NAMALWA (cell line): ENCODE measurements around the gene OSTN.
"Not testable (repeated sequence)": the region's sequence is repeated elsewhere in the genome, so short reads cannot be mapped to it uniquely, and the experiment has no call there.

ENCODE experiments used
- DNase-seq: peaks from one replicate; pipeline ENCODE4 v3.0.0-alpha.2; 2015; ENCODE audit warnings: low spot score

Gene OSTN, protein sequence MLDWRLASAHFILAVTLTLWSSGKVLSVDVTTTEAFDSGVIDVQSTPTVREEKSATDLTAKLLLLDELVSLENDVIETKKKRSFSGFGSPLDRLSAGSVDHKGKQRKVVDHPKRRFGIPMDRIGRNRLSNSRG

DNA sequence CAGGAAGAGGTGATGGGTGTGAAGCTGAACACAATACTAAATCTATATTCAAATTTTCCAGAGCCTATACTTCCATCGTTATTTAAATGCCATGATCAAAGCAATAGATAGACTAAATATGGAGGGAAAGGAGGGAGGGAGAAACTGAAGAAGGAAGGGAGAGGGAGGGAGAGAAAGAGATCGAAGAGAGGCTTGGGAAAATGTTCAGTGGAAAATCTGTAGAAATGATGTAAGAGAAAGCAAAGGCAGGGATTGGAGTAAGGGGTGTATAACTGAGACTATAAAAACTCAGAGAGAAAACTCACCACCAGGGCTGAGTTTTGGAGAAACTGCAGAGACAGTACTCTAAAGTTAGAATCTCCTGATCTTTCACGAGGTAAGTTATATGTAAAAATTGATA lies at the start of gene OSTN:
Gene OSTN, plus strand, starts transcription at position 310 of the 400 bp plus-strand sequence. CDS start 13,292 bp downstream, outside the sequence.
- DNase-seq: no peak

DNA sequence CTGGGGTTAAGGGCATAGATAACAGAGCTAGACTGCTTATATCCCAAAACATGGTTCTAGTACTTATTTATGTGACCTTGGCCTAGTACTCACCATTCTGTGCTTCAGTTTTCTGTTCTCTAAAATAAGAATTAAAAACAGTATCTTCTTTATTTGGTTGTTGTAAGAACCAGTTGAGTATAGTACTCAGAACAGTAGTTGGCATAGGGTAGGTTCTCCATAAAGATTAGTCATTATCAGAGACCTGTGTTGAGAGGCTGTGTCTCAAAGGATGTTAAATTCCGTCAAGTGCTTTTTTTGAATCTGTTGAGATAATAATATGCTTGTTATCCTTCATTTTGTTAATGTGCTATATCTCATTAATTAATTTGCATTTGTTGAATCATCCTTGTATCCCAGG lies 47.4 kb upstream of the OSTN start:
- DNase-seq: no peak

DNA sequence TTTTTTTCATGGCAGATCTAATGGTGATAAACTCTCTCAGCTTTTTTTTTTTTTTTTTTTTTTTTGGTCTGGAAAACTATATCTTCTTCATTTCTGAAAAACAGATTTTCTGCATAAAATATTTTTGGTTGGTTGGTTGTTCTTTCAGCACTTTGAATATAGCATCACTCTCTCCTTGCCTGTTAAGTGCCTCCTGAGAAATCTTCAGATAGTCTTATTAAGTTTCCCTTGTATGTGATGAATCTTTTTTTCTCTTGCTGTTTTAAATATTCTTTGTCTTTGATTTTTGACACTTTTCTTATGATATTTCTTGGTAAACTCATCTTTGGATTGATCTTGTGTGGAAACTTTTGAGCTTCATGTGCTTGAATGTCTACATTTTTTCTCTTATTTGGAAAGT lies 44.2 kb upstream of the OSTN start:
- no peak for DNase-seq

DNA sequence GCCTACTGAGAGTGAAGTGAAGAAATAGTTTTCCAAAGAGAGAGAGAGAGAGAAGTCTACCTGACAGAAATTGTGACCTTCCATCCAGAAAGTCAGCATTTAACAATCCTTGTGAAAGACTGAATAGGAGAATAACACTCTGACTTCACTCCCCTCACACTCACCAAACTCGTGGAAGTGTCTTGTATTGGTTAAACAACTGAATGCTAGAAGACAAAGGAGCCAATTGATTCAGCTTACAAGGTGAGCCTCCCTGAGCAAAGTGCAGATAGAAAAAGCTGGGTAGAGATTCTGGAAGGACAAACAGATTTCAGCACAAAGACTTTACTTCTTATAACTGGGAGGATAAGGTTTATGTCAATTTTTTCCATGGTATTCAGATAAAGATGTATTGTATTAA lies 40.8 kb upstream of the OSTN start:
- DNase-seq: no peak

DNA sequence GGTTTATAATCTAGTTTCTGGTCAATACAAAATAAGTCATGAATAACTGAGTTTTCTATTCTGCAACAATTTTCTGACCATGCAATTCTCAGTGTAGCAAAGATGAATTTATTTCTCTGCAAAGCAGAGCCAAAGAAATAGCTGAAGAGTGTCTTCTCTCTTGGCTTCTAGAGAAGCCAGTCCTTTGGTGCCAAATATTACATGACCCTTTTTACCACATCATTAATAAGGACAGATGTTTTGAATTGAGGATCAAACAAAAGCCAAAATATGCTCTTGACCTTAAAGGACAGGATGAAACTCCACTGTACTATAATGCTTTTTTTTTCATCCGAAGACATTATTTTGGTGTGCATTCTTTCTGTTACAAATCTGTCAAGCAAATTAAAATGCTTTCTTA lies 40.2 kb upstream of the OSTN start:
- no peak for DNase-seq

DNA sequence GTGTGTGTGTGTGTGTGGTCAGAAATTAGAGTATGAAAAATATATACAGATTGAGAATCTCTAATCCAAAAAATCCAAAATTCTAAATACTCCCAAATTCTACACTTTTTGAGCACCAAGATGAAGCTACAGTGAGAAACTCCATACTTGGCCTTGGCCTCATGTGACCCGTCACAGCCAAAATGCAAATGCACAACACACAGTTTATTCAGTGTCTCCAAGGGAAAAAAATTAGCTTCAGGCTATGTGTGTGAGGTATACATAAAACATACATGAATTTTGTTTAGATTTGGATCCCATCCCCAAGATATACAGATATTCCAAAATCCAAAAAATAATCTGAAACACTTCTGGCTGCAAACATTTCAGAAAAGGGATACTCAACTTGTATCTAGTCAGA lies 33.2 kb upstream of the OSTN start:
- no peak for DNase-seq

DNA sequence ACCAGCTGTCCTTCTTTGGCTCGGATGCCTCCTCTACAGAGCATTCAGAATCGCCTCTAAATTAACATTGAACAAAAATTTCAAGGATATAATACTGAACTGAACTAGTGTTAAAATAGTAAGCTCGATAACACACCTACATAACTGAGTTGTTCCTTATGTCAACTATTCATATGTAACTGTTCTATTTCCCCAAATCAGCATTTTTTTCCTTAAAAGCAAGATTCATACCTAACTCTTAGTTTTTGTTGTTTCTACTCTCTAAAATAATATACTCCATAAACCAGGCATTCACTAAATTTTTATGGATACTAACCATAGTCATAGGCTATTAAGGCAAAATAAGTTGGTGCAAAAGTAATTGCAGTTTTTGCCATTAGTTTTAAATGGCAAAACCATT lies 32.7 kb upstream of the OSTN start:
- no peak for DNase-seq

DNA sequence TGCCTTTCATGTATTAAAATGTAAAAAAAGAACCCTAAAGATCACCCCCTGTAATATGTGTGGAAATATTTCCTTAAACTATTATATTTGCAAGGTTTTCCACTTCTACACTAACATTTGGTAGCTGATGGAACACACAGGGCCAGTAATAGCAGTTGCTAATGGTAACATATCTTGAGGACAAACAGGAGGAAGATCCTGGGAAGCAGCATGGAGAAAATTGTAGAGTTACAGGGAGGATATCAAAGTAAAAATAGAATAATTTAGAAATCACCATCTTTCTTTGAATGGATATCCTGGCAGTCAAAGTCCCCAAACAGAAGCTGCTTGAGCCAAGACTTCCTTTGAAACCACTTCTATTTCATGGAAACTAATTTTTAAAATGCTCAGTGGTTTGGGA lies 29.5 kb upstream of the OSTN start:
- no peak for DNase-seq

DNA sequence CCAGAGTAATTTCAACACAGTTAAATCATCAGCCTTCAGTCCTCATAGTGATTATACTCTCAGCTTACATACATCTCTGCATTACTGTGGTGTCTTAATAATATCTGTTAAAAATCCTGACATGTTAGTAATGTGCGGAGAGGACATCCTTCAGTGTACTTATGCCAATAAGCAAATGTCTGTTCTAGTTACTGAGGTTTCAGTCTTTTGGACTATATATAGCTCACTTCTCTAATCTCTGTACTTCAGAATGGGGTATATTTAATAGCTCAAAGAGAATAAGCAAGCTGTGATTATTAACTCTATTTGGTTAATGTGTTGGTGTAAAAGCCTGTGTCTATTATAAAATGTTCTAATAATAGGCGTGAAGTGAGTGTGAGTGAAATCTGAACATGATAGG lies 28.9 kb upstream of the OSTN start:
- DNase-seq: no peak

DNA sequence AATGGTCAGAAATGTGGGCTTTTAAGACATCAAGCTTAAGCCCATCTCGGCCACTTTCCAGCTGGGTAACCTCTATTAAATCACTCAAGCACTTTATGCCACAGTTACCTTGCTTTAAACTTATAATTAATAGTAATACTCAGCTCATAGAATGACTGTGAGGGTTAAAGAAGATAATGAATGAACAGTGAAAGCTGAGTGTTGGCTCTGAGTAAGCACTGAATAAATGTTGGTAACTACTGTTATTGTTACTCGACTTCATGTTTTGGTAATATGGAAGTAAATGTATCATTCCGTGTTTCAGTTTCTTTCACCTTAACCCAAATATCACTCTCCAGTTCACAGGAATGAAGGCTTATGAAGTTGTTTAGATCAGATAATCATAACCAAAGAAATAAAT lies 23.9 kb upstream of the OSTN start:
- DNase-seq: no peak

DNA sequence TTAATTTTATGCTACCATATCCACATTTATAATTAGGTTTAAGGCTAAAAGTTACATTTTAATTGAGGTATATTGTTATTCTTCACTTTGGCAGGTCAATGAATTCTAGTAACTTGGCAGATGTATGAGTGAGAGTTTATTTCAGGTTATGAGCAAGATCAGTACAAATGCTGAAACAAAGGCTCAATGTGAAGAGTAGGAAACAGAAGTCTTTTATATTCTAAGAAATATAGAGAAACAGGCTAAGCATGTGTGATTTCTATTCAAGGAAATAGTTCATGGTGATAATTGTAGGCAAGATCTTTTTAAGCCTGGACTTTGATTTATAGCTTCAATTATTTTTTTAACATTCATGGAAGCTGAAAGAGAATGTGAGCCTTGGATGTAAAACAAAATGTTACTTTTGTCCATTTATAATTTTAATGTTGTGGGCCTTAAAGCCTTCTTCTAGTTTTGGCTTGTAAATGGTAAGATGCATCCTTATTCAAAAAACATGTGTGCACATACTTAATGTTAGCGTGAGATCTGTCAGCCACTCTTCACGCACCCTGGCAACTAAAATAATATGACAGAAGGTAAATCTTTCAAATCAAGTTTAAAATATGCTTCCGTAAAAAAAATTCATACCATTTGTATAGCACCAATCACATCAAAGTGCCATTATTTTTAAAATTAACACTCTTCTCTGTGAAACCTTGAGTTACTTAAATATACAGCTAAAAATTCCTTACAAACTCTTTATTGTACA lies 22.8 kb upstream of the OSTN start:
- DNase-seq: no peak

DNA sequence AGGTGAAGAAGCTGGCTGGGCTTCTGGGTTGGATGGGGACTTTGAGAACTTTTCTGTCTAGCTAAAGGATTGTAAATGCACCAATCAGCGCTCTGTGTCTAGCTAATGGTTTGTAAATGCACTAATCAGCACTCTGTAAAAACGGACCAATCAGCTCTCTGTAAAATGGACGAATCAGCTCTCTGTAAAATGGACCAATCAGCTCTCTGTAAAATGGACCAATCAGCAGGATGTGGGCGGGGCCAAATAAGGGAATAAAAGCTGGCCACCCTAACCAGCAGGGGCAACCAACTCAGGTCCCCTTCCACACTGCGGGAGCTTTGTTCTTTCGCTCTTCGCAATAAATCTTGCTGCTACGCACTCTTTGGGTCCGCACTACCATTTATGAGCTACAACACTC lies 13.7 kb upstream of the OSTN start:
- peak; percentile 24 for DNase-seq

DNA sequence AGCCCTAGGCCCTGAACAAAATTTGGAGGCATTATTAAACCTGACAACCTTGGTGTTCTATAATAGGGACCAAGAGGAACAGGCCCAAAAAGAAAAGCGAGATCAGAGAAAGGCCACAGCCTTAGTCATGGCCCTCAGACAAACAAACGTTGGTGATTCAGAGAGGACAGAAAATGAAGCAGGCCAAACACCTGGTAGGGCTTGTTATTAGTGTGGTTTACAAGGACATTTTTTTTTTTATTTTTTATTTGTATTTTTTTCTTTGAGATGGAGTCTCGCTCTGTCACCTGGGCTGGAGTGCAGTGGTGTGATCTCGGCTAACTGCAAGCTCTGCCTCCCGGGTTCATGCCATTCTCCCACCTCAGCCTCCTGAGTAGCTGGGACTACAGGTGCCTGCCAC lies 10.8 kb upstream of the OSTN start:
- not testable (repeated sequence) for DNase-seq

DNA sequence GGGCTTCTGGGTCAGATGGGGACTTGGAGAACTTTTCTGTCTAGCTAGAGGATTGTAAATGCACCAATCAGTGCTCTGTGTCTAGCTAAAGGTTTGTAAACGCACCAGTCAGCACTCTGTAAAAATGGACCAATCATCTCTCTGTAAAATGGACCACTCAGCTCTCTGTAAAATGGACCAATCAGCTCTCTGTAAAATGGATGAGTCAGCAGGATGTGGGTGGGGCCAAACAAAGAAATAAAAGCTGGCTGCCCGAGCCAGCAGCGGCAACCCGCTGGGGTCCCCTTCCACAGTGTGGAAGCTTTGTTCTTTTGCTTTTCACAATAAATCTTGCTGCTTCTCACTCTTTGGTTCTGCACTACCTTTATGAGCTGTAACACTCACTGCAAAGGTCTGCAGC lies 6.8 kb upstream of the OSTN start:
- DNase-seq: peak; percentile 13

DNA sequence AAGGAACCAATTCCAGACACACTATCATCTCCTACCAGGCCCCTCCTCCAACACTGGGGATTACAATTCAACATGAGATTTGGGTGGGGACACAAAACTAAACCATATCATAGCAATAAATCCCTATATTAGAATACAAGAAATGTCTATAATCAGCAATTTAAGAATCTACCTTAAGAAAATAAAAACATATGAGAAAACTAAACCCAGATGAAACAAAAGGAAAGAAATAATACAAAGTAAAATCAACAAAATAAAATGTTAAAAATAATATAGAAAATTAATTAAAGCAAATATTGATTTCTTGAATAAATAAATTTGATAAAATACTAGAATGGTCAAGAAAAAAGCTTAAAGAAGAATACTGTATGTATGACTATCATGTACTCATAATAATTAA lies 6.1 kb upstream of the OSTN start:
- DNase-seq: no peak

DNA sequence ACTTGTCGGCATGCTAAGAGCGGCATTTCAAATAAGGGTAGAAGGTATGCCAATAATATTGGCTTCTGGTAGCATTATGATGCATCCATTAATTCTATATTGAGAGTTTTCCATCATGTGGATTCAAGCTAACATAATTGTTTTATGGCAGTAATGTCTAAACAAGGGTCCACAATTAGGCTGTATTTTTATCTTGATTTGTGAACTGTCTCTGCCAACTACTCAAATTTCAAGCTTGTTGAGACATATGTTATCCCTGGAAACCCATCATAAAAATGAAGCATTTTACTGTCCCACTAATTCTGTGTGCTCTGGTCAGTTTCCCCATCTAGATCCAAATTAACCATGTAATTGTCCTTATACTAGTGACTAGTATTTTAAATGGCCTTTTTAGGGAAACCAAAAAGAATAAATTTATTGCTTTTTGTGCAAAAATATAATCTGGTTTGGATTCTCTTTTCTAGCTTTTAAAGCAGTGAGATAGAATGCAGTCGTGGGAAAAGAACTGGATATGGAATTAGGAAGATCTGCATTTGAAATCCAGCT lies 1.2 kb upstream of the OSTN start:
- no peak for DNase-seq

DNA sequence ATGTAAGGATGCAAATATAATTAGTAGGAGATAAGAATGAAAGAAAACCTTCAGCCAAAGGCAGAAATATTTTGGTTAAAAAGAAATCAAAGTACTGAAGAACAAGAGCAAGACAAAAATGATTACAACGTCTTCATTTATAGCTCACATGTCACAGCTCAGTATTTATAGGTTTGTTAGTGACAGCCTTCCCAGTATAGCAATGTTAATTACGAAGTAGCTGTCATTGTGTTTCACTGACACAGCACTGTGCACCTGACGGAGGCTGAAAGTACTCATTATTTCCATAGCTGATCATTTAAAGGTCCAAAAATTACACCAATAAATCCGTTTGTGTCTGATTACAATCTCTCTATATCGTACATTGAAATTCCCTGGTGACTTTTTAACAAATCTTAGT lies 561 bp upstream of the OSTN start:
- no peak for DNase-seq

DNA sequence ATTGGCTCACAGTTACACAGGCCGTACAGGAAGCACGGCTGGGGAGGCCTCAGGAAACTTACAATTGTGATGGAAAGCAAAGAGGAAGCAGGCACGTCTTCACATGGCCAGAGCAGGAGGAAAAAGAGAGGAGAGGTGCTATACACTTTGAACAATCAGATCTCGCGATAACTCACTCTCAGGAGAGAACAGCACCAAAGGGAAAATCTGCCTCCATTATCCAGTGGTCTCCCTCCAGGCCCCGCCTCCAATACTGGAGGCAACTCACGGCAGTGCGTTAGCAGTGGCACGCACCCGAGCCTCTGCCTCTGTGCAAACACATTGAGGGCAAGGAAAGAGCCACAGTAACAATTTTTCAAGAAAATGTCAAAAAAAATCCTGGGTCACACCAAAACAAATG lies 11.0 kb downstream of the OSTN start:
- DNase-seq: no peak

DNA sequence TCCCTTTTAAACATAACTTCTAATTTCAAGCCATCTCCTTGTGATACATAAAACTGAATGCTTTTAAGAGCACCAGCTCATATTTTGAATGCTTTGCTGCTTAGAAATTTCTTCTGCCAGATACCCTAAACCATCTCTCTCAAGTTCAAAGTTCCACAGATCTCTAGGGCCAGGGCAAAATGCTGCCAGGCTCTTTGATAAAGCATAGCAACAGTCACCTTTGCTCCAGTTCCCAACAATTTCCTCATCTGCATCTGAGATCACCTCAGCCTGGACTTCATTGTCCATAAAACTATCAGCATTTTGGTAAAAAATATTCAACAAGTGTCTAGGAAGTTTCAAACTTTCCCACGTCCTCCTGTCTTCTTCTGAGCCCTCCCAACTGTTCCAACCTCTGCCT lies 17.5 kb downstream of the OSTN start:
- DNase-seq: no peak

DNA sequence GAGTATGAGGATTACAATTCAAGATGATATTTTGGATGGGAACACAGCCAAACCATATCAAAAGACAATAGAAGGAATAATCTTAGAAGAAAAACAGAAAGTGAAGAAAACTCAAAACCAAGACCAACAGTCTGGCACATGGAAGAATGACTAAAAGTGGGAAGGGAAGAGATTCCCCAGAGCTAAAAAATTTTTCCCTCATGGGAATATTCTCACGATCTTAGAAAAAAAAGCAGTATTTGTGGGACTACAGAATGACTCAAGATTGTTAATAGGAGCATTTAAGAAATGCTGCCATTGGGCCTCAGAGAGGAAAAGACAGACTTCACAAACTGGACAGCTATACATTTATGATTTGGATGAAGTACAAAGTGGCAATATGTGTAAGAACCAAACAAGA lies 18.3 kb downstream of the OSTN start:
- no peak for DNase-seq

DNA sequence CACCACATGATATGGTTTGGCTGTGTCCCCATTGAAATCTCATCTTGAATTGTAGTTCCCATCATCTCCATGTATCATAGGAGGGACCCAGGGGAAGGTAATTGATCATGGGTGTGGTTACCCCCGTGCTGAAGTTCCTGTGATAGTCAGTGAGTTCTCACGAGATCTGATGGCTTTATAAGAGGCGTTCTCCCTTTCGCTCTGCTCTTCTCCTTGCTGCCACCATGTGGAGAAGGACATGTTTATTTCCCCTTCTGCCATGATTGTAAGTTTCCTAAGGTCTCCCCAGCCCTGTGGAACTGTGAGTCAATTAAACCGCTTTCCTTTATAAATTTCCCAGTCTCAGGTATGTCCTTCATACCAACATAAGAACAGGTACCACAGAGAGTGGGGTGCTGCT lies 21.9 kb downstream of the OSTN start:
- DNase-seq: no peak

DNA sequence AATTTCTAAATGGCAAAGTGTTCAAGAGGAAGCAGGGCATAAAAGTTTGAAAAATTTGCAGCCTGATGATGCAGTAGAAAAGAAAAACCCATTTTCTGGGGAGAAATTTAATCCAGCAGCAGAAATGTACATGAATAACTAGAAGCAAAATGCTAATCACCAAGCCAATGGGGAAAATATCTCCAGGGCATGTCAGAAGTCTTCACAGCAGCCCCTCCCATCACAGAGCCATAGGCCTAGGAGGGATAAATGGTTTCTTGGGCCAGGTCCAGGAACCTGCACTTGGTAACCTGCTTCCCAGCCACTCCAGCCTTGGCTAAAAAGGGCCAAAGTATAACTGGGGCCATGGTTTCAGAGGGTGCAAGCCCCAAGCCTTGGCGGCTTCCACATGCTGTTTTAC lies 22.6 kb downstream of the OSTN start:
- no peak for DNase-seq

DNA sequence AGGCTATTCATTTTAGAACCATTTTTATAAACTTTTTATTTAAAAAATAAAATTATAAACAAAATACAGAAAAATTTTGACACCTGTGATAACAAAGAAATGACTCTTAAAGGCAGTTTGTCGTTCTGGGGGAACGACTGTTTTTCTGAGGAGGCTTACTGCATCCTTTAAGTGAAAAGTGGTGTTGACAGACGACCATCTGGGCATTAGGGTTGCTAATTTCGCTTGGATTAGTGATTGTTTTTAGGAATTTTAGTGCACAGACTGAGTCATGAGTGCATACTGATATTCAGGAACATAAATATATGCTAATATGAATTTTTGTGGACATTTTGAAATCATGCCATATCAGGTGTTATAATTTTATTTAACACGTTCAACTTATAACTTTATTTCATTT lies 28.5 kb downstream of the OSTN start:
- no peak for DNase-seq

DNA sequence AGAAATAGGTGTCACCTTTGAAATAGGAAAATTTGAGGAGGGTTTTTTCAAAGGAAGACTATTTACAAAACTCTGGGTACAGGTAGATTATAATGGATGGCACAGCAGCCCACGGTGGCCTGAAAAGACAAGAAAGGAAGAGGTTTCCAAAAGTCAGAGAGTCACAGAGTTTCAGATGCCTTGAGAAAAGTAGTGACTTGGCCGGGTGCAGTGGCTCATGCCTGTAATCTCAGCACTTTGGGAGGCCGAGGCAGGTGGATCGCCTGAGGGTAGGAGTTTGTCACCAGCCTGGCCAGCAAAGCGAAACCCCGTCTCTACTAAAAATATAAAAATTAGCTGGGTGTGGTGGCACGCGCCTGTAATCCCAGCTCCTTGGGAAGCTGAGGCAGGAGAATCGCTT lies 35.2 kb downstream of the OSTN start:
- DNase-seq: no peak
